PFSK-1 (cell line): ENCODE results near the gene PAX2.

ENCODE experiments used
- POLR2AphosphoS5 ChIP-seq: IDR thresholded peaks from 2 replicates; pipeline ENCODE4 v1.6.1; 2012; ENCODE audit warnings: low read depth, mild to moderate bottlenecking, control low read depth, low read length, moderate library complexity
- REST ChIP-seq, 2 experiments: IDR thresholded peaks; 2 replicates each; pipeline versions ENCODE4 v1.6.1 to v1.8.0; 2011 to 2012; ENCODE audit warnings: low read depth in 2 of 2, low read length in 2 of 2, control low read depth in 1 of 2, inconsistent platforms in 1 of 2, mild to moderate bottlenecking in 1 of 2, moderate library complexity in 1 of 2; ENCODE audit not compliant: insufficient read depth in 1 of 2

GRCh38 chr10:100724531-100725027 is 20.8 kb upstream of the PAX2 start:
- TF ChIP-seq POLR2AphosphoS5 (no peak), REST (IDR thresholded peaks at IDR 0.05; ENCODE audit: insufficient read depth in 1 of 2, low read depth in 2 of 2, low read length in 2 of 2) (no peak)
